Epithelial cell of proximal tubule (primary cell): ENCODE results near the gene PDE1C. TPM values are rescaled to one million over a fixed set of nuclear protein-coding genes. Genes with fewer than 3 reads are reported as not detected.

Experiments used
- DNase-seq: peaks from one replicate; pipeline ENCODE4 v3.0.0-alpha.2; 2011; ENCODE audit warnings: low read depth
- H3K4me3 ChIP-seq: 2 replicates; pipeline ENCODE4 v1.5.1; 2011; ENCODE audit warnings: low read depth, mild to moderate bottlenecking, low read length
- total RNA-seq: library from RNA; depleted of rRNA; stranded (reverse); fragments of >200 nt; gene quantifications from 2 replicates; pipeline ENCODE4 v1.2.3, GENCODE V29; 2015
- TF ChIP-seq, protein P1 (sequence below): conservative IDR thresholded peaks from 2 replicates; pipeline ENCODE4 v1.5.1; 2012; ENCODE audit warnings: low read depth, mild to moderate bottlenecking, low read length

PDE1C gene
- total RNA-seq, 1 donor from 2014 or later = 5.9 TPM

DNA sequence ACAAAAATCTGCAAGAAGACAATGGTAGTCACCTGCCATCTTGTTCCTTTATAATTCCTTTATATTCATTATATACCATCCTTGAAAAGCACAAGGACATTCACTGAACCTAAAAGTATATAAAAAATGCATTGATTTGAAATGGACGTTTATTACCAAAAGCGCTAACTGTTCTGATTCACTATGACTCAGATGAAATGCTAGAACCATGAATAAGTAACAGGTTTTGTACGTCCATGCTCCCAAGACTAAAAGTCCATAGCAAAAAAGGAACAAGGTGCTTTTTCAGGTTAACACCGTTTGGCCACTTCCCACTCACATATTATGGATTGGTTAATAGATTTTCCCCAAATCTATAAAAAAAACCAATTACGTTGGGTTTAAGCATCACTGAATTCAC is 273.8 kb downstream of the PDE1C start:
- TF ChIP-seq, protein P1, sequence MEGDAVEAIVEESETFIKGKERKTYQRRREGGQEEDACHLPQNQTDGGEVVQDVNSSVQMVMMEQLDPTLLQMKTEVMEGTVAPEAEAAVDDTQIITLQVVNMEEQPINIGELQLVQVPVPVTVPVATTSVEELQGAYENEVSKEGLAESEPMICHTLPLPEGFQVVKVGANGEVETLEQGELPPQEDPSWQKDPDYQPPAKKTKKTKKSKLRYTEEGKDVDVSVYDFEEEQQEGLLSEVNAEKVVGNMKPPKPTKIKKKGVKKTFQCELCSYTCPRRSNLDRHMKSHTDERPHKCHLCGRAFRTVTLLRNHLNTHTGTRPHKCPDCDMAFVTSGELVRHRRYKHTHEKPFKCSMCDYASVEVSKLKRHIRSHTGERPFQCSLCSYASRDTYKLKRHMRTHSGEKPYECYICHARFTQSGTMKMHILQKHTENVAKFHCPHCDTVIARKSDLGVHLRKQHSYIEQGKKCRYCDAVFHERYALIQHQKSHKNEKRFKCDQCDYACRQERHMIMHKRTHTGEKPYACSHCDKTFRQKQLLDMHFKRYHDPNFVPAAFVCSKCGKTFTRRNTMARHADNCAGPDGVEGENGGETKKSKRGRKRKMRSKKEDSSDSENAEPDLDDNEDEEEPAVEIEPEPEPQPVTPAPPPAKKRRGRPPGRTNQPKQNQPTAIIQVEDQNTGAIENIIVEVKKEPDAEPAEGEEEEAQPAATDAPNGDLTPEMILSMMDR = no peak
- no peak overlapping the region for H3K4me3 ChIP-seq
- DNase-seq = no peak

DNA sequence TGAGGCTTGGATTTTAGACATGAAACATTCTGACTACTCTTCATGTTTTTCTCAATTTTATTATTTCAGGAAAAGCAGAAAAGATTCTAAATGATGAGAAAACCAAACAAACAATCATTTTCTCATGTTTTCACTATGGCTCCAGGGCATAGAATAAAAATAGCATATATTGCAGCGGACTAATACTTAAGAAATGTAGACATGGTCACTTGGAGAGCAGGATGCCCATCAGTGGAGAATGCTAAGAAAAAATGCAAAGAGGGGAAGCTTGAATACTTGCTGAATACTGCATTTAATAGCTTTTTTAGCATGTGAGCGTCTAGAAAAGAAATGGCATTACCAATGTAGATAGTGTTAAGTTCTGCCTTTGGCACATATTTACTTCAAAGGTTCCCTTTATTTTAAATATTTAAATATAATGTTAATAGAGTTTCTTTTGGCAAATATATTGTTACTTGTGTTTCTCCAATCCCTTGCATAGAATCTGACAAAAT is 275.3 kb downstream of the PDE1C start:
- H3K4me3 ChIP-seq = no peak overlapping the region
- TF ChIP-seq, protein P1 = no peak
- no peak for DNase-seq

DNA sequence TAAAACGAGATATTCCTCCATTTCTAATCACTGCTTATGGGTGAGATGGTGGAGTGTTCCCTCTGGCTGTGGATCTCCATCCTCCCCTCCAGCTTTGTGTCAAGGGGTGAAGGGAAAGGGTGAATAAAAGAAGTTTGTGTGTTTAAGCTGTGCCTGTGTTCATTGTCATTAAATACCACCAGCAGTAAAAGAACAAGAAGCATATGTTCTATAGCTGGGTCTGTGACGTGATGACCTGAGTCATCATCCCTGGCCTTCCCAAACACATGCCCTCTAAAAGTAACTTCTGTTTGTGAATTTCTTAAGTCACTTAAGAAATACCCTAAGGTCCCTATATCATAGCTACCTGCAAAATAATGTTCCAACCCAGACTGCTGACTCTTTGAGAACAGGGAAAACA is 278.3 kb downstream of the PDE1C start:
- H3K4me3 ChIP-seq = no peak overlapping the region
- TF ChIP-seq, protein P1 = no peak
- no peak for DNase-seq

DNA sequence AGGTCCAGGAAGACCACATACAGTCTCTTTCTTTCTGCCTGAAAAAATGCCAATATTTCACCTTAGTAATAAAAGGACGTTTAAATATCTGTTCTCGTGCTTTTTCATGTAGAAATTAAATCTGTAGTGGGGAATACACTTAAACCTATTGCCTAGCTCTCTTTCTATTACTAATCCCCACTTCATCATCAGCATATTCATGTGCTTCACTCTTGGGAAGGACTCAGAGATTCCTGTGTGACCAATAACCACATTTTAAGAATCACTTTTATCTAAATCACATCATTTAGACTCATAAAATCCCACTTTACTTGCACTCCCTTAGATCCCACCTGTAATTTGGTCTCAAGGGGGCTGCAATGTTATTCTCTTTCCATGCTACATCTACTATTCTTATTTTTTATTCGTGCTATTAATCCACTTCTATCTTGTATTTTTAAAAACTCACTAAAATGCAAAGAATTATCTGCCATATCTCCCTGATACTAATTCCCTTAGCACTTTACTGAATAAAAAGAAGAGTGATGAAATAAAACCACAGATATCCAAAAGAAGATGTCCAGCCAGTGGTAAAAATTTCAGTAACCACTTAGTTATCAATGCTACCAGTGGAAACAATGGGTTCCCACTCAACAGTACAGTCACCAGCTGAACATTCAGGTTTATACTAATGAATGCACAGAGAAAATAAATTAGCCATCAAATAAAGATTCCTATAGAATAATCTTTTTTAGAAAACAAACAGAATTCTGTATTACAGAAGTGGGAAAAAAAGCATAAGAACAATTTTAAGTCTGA is 281.1 kb downstream of the PDE1C start:
- no peak overlapping the region for H3K4me3 ChIP-seq
- TF ChIP-seq, protein P1 = no peak
- no peak for DNase-seq

DNA sequence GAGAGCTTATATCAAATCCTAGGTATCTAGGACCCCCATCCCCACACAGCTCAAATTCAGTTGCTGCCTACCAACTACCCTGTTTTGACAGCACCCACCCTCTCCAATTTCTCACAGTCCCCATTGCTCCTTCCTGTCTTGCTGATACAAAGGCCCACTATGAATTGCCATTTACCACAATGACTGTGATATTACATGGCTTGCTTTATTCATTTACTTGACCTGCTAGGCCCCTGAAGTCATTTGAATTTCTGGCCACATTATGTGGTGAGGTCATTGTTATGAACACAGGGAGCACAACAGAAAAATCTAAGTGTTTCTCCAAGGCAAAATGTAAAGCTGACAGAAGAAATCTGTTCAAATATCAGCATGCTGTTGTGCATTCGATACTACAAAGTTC is 281.8 kb downstream of the PDE1C start:
- H3K4me3 ChIP-seq = no peak overlapping the region
- DNase-seq = peak; percentile 19
- TF ChIP-seq, protein P1 = no peak

DNA sequence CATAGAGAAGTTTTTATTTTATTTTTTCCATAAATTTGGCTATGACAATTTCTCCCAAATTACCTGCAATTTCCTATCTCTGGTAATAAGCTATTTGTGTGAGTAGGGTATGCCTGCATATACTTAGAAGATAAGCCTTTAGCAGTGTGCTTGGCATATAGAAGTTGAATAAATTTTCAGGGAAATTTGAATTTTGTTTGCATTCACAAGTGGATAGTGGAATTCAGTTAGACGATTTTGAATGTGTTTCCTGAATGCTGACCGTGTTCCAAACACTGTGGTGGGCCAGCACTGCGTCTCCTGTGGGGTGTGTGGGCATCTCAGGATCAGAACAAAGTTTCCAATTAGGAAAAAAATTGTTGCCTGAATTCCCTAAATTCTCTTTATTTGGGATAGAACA is 283.9 kb downstream of the PDE1C start:
- no peak for DNase-seq
- H3K4me3 ChIP-seq = no peak overlapping the region
- TF ChIP-seq, protein P1 = no peak

DNA sequence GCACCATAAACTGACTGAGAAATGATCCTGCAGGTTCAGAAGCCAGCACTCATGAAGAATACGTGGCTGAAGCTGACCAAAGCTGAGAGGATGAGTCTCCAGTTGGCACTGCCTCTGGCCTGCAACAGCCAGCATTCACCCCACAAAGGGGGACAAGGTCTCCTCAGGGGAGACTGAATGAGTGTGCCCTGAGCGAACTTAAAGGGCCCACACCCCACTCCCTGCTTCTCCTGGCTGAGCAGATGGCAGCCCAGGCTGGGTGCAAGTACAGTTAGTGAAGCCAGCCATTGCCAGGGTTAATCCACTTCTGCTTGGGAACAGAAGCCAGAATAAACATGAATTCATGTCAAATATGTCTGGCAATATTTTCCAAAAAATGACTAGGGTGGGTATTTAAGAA is 285.1 kb downstream of the PDE1C start:
- DNase-seq = no peak
- no peak overlapping the region for H3K4me3 ChIP-seq
- TF ChIP-seq, protein P1 = no peak
